Measurements from ENCODE around the gene PDE11A.

PDE11A gene

DNA sequence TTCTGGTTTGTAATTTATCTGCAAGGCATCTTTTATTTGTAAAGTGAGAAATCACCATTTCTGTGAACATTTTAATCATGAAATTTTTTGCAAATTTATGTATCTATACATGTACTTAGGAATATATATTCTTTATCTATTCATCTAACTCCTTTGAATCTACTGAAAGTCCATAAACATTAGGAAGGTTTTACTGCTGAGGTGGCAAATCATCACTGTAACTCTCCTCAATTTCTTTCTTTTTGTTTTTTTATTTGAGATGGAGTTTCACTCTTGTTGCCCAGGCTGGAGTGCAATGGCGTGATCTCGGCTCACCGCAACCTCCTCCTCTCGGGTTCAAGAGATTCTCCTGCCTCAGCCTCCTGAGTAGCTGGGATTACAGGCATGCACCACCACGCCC is 383.7 kb downstream of the PDE11A start:
- FAIRE-seq (no peak), DNase-seq (ENCODE audit: insufficient read length, low spot score) (no peak)
- TF ChIP-seq POLR2AphosphoS5 (IDR thresholded peaks at IDR 0.05; ENCODE audit: low read depth, low read length) (no peak), TAF1 (IDR thresholded peaks at IDR 0.05; ENCODE audit: low read depth, low read length) (no peak), POLR2A (IDR thresholded peaks at IDR 0.05; ENCODE audit: low read depth, low read length) (no peak), POU2F2 (IDR thresholded peaks at IDR 0.05; ENCODE audit: low read depth, low read length) (no peak), SPI1 (IDR thresholded peaks at IDR 0.05; ENCODE audit: low read depth, low read length) (no peak), PAX5 (IDR thresholded peaks at IDR 0.05; ENCODE audit: insufficient read depth, low read length, severe bottlenecking) (no peak)

DNA sequence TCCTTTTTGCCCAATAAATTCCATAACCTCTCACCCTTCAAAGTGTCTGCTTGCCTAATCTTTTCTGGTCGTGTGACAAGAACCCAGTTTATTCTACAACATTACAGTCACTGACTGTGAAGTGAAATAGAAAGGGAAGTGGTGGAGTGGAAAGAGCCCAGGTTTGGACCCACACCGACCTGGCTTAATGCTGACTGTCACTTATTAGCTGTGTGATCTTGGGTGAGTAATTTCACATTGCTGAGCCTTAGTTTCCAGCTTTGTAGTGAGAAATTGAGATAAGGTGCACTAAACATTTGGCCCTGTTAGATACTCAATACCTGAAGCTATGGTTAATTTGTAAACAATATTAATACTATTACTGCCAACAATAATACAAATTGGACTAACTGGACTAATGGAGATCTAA is 388.9 kb downstream of the PDE11A start:
- no peak for TF ChIP-seq PAX5 (IDR thresholded peaks at IDR 0.05; ENCODE audit: insufficient read depth, low read length, severe bottlenecking)
- no peak for TF ChIP-seq POLR2A (IDR thresholded peaks at IDR 0.05; ENCODE audit: low read depth, low read length)
- no peak for TF ChIP-seq POU2F2 (IDR thresholded peaks at IDR 0.05; ENCODE audit: low read depth, low read length)
- no peak for TF ChIP-seq SPI1 (IDR thresholded peaks at IDR 0.05; ENCODE audit: low read depth, low read length)
- no peak for TF ChIP-seq POLR2AphosphoS5 (IDR thresholded peaks at IDR 0.05; ENCODE audit: low read depth, low read length)
- no peak for TF ChIP-seq TAF1 (IDR thresholded peaks at IDR 0.05; ENCODE audit: low read depth, low read length)
- FAIRE-seq, result no peak

DNA sequence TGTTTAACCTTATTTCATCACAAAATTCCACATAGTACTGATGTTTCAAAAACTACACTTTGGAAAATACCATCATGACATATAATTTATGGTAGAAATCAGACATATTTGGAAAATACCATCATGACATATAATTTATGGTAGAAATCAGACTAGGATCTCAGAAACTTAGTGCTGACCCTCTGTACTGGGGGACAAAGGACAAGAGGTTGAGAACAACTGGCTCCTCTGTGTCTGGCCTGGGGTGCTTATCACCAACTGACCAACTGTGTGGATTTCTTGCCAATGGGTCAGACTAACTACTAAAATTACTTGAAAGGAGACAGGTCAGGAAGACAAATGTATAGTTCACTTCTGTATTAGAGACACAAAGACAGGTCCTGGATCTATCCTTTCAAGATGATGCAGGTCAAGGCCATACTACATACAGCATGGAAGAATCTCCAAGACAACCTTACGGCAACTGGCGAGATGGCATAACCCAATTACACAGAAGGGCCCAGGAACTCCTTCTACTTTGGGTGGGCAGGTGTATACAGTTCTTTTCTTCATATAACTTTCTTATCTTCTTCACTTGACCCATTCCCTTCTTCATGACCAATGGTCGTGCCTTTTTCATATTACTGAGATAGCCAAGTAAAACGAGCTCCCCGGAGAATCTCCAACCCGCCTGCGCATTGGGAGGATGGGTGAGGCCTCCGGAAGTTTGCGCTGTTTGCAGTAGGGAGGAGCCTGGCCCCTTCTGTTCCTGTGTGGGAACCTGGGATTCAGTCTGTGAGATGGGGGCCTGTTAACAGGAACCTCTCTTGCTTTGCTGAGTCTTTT is 389.5 kb downstream of the PDE11A start:
- DNase-seq (ENCODE audit: insufficient read length, low spot score) (no peak), FAIRE-seq (no peak)
- TF ChIP-seq PAX5 (IDR thresholded peaks at IDR 0.05; ENCODE audit: insufficient read depth, low read length, severe bottlenecking) (no peak), POLR2A (IDR thresholded peaks at IDR 0.05; ENCODE audit: low read depth, low read length) (no peak), SPI1 (IDR thresholded peaks at IDR 0.05; ENCODE audit: low read depth, low read length) (no peak), POLR2AphosphoS5 (IDR thresholded peaks at IDR 0.05; ENCODE audit: low read depth, low read length) (no peak), POU2F2 (IDR thresholded peaks at IDR 0.05; ENCODE audit: low read depth, low read length) (no peak), TAF1 (IDR thresholded peaks at IDR 0.05; ENCODE audit: low read depth, low read length) (no peak)

More for the DNA sequence above, 388.9 kb downstream of the PDE11A start:
- DNase-seq (ENCODE audit: insufficient read length, low spot score), result no peak

DNA sequence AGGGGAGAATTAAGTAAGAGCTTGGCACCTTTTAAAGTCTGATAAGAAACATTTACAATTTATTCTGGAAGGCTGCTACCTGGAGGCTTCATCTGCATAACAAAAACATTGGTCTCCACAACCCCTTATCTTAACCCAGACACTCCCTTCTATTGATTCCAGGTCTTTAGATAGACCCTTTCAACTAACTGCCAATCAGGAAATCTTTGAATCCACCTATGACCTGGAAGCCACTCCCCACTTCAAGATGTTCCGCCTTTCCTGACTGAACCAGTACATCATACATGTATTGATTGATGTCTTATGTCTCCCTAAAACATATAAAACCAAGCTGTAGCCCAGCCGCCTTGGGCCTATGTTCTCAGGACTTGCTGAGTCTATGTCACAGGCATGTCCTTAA is 390.6 kb downstream of the PDE11A start:
- DNase-seq (ENCODE audit: insufficient read length, low spot score) (no peak), FAIRE-seq (no peak)
- TF ChIP-seq POLR2AphosphoS5 (IDR thresholded peaks at IDR 0.05; ENCODE audit: low read depth, low read length), result no peak
- no peak for TF ChIP-seq TAF1 (IDR thresholded peaks at IDR 0.05; ENCODE audit: low read depth, low read length)
- no peak for TF ChIP-seq SPI1 (IDR thresholded peaks at IDR 0.05; ENCODE audit: low read depth, low read length)
- no peak for TF ChIP-seq POLR2A (IDR thresholded peaks at IDR 0.05; ENCODE audit: low read depth, low read length)
- no peak for TF ChIP-seq PAX5 (IDR thresholded peaks at IDR 0.05; ENCODE audit: insufficient read depth, low read length, severe bottlenecking)
- no peak for TF ChIP-seq POU2F2 (IDR thresholded peaks at IDR 0.05; ENCODE audit: low read depth, low read length)

DNA sequence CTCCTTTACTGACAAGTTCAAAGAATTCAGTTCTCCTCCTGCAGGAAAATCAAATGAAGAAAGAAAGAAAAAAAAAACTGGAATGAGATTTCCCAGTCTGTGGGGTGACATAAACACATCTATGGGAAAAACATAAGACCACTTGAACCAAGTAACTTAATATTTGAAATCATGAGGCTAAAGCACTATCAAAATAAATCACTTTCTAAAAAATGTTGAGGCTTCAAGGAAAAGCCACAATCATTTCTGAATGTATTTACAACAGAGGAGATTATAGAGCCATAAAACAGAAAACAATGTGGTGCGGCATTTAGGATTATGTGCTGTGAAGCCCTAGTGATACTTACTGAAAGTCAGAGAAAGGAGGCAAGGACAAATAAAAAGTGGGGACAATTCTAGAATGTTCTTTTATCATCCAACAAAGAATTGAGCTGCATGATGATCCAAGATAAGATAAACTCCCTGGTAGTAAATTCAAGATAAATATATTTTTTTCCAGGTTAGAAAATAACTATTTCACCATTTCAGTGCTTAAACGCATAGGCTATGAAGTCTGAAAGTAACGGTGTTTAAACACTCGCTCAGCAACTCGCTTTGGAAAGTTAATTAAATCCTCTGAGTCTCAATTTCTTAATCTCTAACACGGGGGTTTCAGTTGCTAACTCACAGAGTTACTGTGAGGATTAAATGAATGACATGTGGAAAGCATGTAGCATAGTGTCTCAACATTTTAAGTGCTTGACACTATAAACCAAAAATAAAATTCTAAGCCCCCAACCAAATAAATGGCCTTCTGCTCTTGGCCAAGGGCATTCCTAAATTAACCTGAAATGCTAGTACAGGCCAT is 391.5 kb downstream of the PDE11A start:
- DNase-seq (ENCODE audit: insufficient read length, low spot score), result no peak
- FAIRE-seq, result no peak
- TF ChIP-seq TAF1 (IDR thresholded peaks at IDR 0.05; ENCODE audit: low read depth, low read length) (no peak), PAX5 (IDR thresholded peaks at IDR 0.05; ENCODE audit: insufficient read depth, low read length, severe bottlenecking) (no peak), SPI1 (IDR thresholded peaks at IDR 0.05; ENCODE audit: low read depth, low read length) (no peak)

DNA sequence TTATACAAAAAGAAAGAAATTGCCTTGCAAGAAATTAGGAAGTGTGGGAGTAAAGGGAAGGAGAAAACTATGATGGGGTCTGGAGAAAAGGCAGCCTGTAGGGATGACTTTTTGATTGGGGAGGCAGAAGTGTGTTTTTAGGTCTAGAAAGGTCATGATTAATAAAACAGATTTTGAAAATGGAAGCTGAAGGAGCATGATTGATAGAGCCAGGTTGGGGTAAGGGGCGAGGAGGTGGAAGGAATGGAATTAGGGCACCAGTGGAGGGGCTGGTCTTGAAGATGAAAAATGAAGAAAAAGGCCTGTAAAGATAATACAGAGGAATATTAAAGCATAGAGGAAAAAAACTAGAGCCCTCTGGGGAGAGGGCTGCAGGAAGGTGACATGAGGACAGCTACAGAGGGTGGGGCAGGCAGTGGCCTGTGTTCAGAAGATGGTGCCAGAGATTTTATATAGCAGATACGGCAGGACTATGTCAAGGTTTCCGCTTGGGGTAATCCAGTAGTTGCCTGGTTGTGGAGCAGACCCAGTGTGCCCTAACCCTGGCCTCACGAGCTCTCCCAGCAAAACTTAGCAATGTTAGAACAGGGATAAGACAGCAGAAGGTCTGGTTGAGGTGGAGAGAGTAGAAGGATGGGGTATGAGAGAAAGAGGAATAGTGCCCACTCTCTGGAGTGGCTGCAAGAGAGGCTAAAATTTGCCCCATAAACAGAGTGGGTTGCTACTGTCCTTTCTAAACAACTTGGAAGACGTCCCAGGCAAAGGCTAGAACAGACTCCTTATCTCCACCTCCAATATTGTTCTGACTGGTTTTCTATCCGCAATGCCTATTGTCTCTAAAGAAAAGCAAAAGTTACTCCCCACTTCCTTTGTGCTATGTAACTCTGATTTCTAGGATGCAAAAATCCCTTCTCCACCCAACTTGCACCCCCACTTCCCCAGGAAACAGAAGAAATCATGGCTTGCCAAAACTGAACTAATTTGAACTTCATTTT is 392.7 kb downstream of the PDE11A start:
- no peak for DNase-seq (ENCODE audit: insufficient read length, low spot score)
- TF ChIP-seq POLR2A (IDR thresholded peaks at IDR 0.05; ENCODE audit: low read depth, low read length) (no peak), POU2F2 (IDR thresholded peaks at IDR 0.05; ENCODE audit: low read depth, low read length) (no peak), SPI1 (IDR thresholded peaks at IDR 0.05; ENCODE audit: low read depth, low read length) (no peak), POLR2AphosphoS5 (IDR thresholded peaks at IDR 0.05; ENCODE audit: low read depth, low read length) (no peak), PAX5 (IDR thresholded peaks at IDR 0.05; ENCODE audit: insufficient read depth, low read length, severe bottlenecking) (no peak), TAF1 (IDR thresholded peaks at IDR 0.05; ENCODE audit: low read depth, low read length) (no peak)
- FAIRE-seq, result no peak

DNA sequence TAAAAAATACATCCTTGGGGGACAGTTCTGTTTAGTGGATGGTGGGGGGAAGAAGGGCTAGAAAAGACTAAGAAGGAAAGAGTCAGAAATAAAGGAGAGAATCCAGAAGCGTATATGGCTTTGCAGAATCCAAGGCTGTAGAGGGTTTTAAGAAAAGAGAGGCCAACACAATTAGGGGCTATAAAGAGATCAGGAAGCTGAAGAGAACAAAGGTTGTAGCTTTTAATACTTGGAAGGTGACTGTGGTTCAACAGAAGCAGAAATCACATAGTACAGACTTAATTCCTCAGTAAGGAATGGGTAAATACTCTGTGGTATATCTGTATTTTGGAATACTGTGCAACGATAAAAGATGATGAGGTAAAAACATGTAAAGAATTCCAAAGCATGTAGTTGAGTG is 393.6 kb downstream of the PDE11A start:
- DNase-seq (ENCODE audit: insufficient read length, low spot score) (no peak), FAIRE-seq (no peak)
- TF ChIP-seq POLR2AphosphoS5 (IDR thresholded peaks at IDR 0.05; ENCODE audit: low read depth, low read length), result no peak
- no peak for TF ChIP-seq POU2F2 (IDR thresholded peaks at IDR 0.05; ENCODE audit: low read depth, low read length)
- no peak for TF ChIP-seq POLR2A (IDR thresholded peaks at IDR 0.05; ENCODE audit: low read depth, low read length)
- no peak for TF ChIP-seq TAF1 (IDR thresholded peaks at IDR 0.05; ENCODE audit: low read depth, low read length)
- TF ChIP-seq PAX5 (IDR thresholded peaks at IDR 0.05; ENCODE audit: insufficient read depth, low read length, severe bottlenecking), result no peak
- no peak for TF ChIP-seq SPI1 (IDR thresholded peaks at IDR 0.05; ENCODE audit: low read depth, low read length)

DNA sequence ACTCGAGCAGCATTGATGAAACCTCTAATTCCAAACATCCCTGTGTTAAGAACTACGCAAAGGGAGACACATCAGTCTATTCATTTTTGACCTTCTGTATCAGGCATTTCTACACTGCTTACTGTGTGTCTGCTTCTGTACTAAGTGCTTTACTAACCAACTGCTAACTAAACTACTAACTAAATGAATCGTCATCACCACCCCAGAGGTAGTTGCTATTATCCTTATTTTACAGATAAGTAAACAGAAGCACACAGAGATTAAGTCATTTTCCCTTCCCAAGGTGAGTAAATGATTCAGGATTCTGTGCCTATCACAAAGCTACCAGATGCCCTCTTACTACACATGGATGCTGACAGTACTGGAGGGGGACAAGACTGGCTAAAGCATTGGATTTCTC is 395.9 kb downstream of the PDE11A start:
- TF ChIP-seq SPI1 (IDR thresholded peaks at IDR 0.05; ENCODE audit: low read depth, low read length) (no peak), POLR2A (IDR thresholded peaks at IDR 0.05; ENCODE audit: low read depth, low read length) (no peak), PAX5 (IDR thresholded peaks at IDR 0.05; ENCODE audit: insufficient read depth, low read length, severe bottlenecking) (no peak), POU2F2 (IDR thresholded peaks at IDR 0.05; ENCODE audit: low read depth, low read length) (no peak), POLR2AphosphoS5 (IDR thresholded peaks at IDR 0.05; ENCODE audit: low read depth, low read length) (no peak), TAF1 (IDR thresholded peaks at IDR 0.05; ENCODE audit: low read depth, low read length) (no peak)
- DNase-seq (ENCODE audit: insufficient read length, low spot score) (no peak), FAIRE-seq (no peak)
